IPS-NIHi7 (cell line): ENCODE results near the gene KANK4.
"Not testable (repeated sequence)": the region's sequence is repeated elsewhere in the genome, so short reads cannot be mapped to it uniquely, and the experiment has no call there.

Experiments used
- DNase-seq: peaks from one replicate; pipeline ENCODE4 v3.0.0; 2012; ENCODE audit warnings: mixed read lengths; ENCODE audit errors: extremely low spot score

The KANK4 gene

DNA sequence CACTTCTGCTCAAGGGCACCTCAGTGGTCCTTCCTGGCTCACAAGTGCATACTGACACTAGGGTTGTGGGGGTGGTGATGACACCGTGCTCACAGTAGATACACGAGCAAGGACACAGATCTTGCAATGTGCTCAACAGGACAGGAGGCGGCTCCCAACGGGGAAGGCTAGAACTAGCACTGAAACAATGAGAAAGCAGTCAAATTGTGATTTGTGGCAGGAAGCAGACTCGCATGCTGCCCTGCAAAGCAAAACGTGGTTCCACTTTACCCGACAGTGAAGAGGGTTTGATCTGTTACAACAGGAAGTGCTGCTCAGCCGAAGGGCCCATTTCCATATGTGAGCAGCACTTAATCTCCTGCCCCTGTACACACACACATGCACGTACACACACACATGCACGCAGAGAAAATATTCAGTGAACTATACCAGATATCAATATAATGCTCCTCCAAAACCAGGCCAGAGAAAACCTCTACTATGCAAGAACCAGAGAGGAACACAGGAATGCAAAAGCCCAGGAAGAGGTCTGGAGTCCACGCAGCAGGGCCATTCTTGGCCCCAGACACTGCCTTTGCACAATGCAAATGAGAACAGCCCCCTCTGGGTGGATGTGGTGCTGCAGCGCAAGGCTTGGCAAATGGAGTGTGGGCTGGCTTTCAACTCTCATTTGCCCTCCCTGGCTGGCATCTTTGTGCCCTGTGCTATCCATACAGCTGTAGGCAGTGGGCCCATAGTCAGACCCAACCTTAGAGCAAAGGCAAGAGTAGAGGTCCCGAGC lies 47.1 kb downstream of the KANK4 start:
- DNase-seq = no peak

DNA sequence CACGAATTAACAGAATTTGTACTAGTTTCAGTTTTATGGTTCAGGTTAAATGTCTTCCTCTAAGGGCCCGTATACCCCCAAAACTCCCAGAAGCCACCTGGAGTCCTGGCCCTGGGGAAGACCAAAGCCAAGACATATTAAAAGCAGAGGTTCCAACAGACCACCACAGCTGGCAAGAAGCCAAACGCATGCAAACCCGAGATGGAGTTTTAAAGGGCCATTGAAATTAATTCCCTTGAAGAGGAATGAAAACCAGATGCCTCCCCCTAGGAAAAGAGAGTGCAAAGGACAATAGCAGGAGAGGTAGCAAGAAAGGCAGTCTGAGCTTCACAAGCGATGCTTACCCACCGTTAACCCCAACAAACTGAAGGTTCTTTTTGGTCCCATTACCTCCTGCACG lies 48.1 kb downstream of the KANK4 start:
- no peak for DNase-seq

DNA sequence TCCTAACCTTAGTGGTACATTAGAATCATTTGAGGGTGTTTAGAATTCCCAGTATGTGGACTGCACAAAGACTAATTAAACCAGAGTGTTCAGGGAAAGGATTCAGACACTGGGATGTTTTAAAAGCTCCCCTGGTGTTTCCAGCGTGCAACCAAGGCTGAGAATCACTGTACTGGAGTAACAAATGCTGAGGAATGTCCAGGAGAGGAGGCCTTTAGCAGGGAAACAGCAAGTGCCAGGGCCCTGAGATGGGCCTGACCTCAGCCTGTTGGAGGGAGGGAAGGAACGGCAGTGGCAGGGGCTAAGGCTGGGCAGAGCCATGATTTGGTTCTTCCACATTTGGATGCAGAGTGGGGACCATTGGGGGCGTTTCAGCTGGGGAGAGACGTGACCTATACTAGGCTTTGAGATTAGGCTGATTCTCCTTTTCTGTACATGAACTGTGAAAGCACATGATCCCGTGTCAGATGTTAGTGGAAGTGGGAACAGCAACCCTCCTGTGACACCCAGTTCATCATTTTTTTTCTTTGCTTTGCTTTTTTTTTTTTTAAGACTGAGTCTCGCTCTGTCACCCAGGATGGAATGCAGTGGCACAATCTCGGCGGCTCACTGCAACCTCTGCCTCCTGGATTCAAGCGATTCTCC lies 49.3 kb downstream of the KANK4 start:
- no peak for DNase-seq

DNA sequence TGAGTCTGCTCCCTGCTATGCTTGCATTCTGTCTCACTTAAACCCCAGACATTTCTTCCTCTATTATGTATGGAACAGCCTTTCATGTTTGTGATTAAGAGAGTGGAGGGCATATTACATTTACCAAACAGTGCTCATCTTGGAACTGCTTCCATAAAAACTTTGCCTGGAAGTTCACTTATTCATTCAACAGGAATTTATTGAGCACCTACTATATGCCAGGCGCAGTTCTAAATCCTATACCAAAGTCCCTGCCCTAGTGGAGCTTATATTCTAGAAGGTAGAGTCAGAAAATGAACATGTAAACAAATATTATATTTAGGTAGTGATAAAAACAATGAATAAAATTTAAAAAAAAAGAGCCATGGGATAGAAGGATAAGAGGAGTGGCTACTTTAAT lies 49.8 kb downstream of the KANK4 start:
- DNase-seq = no peak

DNA sequence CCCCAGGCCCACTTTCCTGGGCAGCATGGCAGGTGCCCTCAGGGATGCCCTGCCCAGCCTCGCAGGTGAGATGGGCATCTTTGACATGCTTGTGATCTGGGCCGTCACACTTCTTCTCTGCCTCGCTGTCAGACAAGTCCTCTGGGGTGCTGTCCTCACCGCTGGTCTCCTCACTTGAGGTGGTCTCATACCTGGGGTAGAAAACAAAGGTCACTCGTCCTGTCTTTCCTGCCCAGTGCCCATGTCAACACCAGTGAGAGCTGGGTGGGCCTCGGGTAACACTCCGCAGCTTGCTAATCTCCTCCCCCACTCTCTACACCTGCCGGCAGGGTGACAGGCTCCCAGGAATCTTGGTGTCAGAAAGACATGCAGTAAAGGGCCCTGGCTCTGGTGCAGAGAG lies 50.9 kb downstream of the KANK4 start:
- no peak for DNase-seq

DNA sequence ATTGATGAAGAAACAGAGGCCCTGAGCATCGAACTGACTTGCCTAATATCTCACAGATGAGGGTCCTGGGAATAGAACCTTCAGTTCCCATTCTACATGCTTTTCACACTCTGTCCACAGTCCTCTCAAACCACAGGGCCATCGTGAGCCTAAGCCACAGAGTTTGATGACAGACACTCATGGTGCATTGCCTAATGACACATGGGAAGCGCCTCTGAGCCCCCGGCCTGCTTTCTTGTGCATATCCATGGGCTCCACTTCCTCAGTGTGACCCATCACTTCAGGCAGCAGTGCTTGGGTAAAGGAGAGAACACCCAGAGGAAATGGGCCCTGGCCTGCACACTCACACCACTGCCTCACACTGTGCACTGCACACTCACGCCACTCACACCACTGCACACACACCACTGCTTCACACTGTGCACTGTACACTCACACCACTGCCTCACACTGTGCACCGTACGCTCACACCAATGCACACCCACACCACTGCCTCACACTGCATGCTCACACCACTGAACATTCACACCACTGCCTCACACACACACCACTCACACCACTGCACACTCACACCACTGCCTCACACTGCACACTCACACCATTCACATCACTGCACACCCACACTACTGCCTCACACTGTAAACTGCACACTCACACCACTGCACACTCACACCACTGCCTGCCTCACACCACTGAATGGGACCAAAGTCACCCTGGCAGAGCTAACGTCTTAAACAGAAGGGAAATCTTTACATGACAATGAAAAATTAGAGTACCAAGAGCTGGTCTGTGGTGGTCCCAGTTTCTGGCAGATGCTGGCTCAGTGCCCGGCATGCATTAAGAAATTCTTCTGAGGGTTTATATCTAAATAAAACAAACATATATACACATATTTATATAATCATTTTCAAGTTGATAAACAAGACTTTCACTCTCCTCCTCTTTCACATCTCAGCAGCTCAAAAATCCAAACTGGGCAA lies 53.0 kb downstream of the KANK4 start:
- no peak for DNase-seq

DNA sequence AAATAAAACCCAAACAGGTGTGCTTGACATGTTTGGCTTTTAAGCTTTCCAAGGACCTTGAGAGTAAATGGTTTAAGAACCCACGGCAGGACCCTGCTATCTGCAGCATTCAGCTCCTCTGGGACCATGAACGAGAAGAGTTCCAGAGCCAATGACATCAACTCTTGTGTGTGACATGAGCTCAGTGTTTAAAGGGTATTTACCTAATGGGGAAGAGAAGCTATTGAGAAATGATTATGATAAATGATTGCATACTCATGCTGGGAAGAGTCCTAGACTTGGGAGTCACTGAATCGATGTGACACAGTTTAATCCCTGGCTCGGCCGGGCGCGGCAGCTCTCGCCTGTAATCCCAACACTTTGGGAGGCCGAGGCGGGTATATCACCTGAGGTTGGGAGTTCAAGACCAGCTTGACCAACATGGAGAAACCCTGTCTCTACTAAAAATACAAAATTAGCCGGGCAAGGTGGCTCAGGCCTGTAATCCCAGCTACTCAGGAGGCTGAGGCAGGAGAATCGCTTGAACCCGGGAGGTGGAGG lies 55.4 kb downstream of the KANK4 start:
- no peak for DNase-seq

DNA sequence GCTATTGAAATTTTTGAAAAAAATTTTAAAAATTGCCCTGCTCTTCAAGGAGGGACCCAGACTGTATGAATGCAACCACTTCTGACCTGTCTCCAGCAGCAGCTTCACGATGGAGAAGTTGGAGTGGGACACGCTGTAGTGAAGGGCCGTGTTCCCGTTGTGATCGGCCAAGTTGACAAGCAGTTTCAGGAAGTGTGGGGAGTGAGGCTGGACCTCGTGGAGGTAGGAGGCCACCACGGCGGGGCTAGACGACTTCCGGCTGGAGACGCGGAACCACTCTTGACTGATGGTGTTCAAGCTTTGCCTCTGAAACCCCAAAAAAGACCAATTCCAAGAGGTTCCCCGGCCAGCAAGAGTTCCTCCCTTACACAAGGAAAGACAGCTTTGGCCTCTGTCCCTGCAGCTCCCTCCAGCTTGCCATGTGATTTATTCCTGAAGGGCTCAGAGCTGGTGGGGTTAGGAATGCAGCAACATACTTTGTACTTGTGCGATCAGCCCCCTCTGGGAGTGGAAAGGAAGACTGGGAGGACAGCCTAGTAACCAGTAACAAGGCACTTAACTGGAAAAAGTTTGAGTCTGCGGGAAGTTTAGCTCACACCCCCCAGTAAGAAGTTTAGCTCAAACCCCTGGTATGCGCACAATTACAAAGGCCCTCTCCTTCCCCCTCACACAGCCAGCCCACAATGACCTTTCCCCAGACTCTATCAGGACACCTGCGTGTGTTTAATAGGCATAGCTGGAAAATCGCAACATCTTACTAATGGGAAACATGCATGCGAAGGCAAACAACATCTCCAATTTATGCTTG lies 56.0 kb downstream of the KANK4 start:
- DNase-seq = peak; percentile 39

DNA sequence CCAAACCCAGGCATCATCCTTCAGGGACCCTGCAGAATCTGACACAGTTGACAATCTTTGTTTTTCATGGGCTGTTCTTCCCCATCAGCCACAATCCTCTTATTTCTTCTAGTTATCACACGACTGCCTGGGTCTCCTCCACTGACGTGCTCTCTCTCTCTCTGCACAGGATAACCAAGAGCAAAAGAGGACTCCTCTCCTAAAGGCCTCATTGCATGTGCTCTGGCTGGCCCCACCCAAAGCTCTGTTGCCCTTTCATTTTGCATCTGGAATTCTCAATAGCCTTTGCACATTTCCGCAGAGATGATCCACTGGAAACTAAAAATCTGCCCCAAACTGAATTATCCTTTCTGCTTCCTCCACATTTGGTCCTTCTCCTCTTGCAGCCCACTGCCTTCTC lies 58.5 kb downstream of the KANK4 start:
- no peak for DNase-seq

DNA sequence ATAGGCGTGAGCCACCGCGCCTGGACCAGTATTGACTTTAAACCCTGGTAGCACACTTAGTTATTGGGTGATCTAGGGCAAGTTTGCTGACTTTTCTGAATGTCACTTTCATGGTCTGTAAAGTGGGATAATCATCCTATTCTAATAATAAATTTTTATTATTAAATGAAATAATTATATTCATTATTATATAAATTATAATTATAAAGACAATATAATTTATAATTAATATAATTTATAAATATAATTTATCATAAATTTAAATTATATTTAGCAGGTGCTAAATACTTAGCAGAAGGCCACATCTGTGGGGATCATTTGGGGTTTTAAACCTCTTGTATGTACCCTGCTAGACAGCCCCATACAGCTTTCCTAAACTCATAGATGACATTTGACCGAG lies 59.7 kb downstream of the KANK4 start:
- no peak for DNase-seq

DNA sequence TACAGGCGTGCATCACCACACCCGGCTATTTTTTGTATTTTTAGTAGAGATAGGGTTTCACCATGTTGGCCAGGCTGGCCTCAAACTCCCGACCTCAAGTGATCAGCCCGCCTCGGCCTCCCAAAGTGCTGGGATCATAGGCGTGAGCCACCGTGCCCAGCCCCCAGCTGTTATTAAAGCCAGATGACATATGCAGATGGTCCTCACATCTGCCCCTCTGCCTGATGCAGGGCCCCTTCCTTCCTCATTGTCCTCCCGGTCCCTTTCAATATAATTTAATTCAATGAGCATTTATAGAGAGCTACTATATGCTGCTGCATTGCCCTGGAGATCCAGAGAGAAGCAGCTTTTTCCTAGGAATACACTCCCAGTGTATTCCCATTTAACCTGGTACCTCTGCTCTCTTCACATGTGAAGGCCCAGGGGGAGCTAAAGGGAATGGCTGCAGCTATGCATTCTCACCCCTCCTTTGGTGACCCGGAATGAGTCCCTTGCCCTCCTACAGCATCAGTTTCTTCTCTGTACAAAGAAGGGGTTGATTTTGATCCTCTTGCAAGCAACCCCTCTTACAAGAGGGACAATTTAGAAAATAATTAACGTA lies 69.0 kb downstream of the KANK4 start:
- DNase-seq = peak; percentile 35

DNA sequence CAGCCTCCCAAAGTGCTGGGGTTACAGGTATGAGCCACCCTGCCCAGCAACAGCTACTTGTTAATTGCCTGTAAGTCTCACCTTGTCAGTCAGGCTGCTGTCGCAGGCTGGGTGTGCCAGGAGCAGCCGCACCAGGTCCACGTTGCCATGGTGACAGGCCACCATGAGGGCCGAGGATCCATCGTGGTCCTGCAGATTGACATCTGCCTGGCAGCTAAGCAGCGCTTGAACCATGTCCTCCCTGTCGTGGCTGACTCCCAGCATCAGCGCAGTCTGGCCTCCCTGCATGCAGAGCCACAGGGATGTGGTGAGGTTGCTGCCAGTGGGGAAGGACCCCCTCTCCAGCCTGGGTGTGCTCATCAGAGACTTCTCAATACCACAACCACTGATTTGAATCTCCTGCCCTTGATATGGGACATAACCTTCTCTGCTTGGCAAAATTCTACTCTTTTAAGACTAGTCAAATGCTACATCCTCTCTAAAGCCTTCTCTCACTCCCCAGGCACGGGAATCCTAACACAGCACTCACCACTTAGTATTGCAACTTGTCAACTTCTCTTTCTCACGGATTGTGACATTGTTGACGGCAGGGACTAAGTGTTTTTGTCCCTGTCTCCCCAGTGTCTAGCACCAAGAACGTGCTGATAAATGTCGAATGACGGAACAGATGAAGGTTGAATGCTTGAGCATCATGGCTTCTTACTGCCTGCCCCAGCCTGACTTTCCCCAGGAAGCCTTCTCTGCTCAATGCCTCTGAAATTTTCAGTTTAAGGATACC lies 71.7 kb downstream of the KANK4 start:
- DNase-seq = peak; percentile 35

DNA sequence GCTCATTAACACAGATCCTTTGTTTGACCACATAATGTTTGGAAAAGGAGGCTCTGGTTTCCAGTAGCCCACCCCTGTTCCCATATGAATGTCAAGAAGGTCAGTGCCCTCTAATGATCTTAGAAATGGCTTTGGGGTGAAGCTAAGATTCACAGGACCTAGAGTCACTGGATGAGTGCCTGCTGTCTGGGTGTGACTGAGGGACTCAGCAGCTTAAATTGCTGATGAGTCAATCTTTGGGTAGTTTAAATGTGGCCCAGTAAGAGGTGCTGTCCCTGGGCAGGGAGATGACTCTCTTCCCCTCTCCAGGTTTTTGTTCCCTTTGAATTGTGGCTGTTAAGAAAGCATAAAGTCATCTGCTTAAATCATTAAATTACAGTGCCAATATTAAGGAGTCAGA lies 74.0 kb downstream of the KANK4 start:
- no peak for DNase-seq

DNA sequence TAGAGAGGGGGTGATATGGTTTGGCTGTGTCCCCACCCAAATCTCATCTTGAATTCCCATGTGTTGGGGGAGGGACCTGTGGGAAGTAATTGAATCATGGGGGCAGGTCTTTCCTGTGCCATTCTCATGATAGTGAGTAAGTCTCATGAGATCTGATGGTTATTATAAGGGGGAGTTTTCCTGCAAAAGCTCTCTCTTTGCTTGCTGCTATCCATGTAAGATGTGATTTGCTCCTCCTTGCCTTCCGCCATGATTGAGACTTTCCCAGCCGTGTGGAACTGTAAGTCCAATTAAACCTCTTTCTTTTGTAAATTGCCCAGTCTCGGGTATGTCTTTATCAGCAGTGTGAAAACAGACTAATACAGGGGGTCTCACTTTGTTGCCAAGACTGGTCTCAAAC lies 74.9 kb downstream of the KANK4 start:
- not testable (repeated sequence) for DNase-seq

DNA sequence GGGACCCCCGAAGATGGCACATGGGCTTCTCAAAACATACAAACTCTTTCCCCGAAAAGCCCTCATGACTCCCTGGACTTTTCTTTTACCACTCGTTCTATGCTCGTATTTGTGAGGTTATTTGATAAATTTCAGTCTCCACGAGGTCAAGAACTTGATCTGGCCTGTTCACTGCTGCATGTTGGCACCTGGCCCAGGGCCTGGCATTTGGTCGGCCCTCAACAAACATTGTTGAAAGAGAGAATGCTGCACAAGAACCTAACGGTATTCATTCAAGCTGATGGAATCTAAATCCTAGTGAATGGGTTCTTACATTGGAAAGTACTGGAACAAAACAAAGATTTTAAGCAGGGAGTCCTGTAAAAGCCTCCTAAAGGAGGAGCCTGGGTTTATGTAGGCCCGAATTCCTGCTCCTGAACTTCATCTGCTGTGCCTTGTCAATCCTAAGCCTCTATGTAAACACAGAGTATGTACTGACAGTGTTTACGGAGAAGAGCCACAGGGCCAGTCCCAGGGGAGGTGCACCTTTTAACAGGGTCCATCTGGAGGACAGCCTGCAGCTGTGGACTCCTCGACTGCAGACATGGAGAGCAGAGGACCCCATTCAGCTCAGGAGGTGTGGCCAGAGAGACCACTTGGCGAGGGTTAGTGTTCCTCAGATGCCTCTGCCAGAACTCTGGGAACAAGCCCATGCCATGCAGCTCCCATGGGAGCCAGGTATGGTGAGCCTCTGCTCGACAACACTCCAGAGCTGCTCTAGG lies 77.7 kb downstream of the KANK4 start:
- no peak for DNase-seq

DNA sequence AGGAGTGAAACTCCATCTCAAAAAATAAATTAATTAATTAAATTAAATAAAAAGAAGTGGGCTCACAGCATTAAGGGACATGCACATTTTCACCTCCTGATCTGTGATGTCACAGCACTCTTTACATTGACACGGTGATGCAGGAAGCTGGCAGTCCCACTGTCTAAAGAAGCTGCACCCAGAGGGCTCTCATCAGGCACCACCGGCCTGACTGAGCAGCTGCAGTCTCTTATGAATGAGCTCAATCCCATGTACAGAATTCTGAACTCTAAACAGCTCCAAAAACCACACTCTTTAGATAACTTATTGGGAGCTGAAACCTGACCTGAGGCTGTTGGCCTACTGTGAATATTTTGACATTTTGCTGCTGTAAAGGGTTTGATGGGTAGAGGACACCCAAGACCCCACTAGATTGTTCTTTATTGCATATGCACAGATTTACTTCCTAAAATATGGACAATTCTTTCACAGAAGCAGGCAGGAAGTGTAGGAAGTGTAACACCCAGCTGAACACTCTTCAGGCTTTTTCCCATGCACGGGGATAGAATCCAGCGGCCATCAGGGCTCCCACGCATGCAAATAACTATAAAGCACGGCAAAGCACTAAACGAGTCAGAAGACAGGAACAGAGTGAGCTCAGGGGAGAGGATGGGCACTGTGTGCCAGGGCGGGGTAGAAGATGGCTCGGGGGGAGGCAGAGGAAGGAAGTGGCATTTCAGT lies 78.4 kb downstream of the KANK4 start:
- DNase-seq = no peak

DNA sequence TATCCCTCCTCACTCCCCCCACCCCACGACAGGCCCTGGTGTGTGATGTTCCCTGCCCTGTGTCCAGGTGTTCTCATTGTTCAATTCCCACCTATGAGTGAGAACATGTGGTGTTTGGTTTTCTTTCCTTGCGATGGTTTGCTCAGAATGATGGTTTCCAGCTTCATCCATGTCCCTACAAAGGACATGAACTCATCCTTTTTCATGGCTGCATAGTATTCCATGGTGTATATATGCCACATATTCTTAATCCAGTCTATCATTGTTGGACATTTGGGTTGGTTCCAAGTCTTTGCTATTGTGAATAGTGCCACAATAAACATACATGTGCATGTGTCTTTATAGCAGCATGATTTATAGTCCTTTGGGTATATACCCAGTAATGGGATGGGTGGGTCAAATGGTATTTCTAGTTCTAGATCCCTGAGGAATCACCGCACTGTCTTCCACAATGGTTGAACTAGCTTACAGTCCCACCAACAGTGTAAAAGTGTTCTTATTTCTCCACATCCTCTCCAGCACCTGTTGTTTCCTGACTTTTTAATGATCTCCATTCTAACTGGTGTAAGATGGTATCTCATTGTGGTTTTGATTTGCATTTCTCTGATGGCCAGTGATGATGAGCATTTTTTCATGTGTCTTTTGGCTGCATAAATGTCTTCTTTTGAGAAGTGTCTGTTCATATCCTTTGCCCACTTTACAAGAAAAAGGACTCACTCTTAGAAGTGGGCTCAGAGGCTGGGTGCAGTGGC lies 79.4 kb downstream of the KANK4 start:
- not testable (repeated sequence) for DNase-seq

DNA sequence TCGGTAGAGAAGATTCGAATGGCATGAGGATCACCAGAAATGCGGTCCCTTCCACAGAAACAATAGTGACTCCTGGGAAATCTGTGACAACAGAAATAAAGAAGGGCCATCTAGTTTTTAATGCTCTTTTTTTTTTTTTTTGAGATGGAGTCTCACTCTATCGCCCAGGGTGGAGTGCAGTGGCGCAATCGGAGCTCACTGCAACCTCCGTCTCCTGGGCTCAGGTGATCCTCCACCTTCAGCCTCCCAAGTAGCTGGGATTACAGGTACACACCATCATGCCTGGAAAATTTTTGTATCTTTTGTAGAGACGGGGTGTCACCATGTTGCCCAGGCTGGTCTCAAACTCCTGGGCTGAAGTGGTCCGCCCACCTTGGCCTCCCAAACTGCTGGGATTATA lies 80.7 kb downstream of the KANK4 start:
- DNase-seq = no peak
